ENCODE data around the gene TPCN2. TPM values are rescaled to one million over a fixed set of nuclear protein-coding genes. Genes with fewer than 3 reads are reported as not detected.

The TPCN2 gene
- total RNA-seq, 4 donors from 2014 or later, result 18.7 to 34.5 (median 24.7) TPM

DNA sequence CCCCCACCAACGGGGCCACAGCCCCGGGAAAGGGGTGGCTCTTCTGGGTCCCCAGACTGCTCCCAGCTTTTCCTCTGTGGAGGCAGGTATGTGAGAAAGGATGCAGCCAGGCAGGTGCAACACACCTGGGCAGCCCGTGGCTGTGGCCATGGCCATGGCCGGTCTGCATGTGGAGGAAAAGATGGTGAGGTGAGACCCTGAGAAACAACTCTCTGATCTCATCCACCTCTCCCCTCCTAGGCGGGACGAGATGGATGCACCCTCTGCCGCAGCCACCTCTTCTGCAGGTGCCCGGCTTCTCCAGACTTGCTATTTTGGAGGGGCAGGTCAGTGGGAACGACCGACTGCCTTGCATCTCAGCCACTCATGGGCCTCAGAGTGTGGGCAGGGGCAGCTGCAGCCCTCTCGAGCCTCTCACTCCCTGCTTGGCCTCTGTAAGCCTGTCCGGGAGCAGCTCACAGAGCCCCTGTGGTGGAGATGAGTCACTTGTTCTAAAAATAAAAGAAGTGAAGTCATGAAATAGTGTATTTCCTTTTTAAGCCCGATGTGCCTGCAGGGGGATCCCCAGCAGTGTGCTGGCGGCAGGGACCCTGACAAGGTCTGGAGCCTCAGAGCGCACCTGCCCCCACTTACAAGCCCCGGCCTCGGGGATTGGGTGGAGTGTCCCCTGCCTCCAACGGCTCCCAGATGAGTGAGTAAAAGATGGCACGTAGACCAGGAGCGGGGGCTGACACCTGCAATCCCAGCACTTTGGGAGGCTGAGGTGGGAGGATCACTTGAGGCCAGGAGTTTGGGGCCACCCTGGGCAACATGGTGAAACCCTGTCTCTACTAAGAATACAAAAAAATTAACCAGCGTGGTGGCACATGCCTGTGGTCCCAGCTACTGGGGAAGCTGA is 117.7 kb downstream of the TPCN2 start:
- no peak for DNase-seq (ENCODE audit: extremely low spot score)
- H3K36me3 ChIP-seq, result no peaks in the 10 kb centered on the region
- H3K4me1 ChIP-seq, result peaks cover 12 to 28% (median 22%) of the 10 kb centered on the region in 4 donors
- intact Hi-C loops (cut with DNase I), result no loop called here
- peaks cover 0 to 16% (median 2%) of the 10 kb centered on the region in 4 donors for H3K9me3 ChIP-seq
- peak overlapping the region; percentile 22 to 32 (median 30) for H3K4me3 ChIP-seq
- TF ChIP-seq POLR2AphosphoS5 (IDR thresholded peaks at IDR 0.05), result peak in 1 of 2 donors; percentile 51
- TF ChIP-seq, protein P1, sequence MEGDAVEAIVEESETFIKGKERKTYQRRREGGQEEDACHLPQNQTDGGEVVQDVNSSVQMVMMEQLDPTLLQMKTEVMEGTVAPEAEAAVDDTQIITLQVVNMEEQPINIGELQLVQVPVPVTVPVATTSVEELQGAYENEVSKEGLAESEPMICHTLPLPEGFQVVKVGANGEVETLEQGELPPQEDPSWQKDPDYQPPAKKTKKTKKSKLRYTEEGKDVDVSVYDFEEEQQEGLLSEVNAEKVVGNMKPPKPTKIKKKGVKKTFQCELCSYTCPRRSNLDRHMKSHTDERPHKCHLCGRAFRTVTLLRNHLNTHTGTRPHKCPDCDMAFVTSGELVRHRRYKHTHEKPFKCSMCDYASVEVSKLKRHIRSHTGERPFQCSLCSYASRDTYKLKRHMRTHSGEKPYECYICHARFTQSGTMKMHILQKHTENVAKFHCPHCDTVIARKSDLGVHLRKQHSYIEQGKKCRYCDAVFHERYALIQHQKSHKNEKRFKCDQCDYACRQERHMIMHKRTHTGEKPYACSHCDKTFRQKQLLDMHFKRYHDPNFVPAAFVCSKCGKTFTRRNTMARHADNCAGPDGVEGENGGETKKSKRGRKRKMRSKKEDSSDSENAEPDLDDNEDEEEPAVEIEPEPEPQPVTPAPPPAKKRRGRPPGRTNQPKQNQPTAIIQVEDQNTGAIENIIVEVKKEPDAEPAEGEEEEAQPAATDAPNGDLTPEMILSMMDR (IDR thresholded peaks at IDR 0.05), result peak in 1 of 3 experiments; percentile 15
- no peak for TF ChIP-seq POLR2A (IDR thresholded peaks at IDR 0.05; ENCODE audit: low read depth)
- no peak for TF ChIP-seq EP300 (IDR thresholded peaks at IDR 0.05)
- no peaks in the 10 kb centered on the region for H3K27me3 ChIP-seq
- peak overlapping the region; percentile 18 to 68 (median 38) for H3K27ac ChIP-seq (replicated peaks in 1 of 4)
- WGBS, result 14% methylated on average over 6 of the region's 21 CpGs

DNA sequence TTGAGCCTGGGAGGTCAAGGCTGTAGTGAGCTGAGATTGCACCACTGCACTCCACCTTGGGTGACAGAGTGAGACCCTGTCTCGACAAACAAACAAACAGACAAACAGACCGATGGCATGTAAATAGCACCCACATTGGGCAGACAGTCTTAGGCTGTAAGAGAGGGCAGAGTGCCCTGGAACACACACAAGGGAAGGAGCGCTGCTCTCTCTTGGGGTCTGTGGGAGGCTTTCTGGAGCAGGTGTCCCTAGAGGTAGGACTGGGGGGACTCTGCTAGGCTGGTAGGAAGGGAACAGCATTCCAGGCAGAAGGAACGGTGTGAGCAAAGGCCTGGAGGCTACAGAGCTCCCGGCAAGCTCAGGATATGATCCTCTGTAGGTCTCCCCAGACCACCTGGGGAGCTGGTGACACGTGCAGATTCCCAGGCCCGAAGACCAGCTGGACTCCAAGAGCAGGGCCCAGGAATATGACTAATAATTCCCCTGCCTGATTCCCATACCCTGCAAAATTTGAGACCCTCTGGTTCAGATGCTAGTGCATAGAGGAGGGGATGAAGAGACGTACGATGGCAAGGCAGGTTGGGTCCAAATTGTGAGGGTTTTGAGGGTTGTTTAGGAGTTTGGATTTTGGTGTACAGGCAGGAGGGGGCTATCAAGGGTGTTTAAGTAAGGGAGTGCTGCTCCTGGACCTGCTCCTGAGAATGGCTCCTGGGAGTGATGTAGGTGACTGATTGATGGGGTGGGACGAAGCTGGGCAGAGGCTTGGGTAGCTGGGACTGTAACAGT is 118.6 kb downstream of the TPCN2 start:
- no peak for TF ChIP-seq POLR2AphosphoS5 (IDR thresholded peaks at IDR 0.05)
- no peak for TF ChIP-seq POLR2A (IDR thresholded peaks at IDR 0.05; ENCODE audit: low read depth)
- TF ChIP-seq, protein P1 (IDR thresholded peaks at IDR 0.05), result no peak
- TF ChIP-seq EP300 (IDR thresholded peaks at IDR 0.05), result no peak
- H3K27ac ChIP-seq (replicated peaks in 1 of 4), result peak overlapping the region in 2 of 4 donors; percentile 49 to 68
- WGBS, result 86% methylated on average over 9 of the region's 10 CpGs

DNA sequence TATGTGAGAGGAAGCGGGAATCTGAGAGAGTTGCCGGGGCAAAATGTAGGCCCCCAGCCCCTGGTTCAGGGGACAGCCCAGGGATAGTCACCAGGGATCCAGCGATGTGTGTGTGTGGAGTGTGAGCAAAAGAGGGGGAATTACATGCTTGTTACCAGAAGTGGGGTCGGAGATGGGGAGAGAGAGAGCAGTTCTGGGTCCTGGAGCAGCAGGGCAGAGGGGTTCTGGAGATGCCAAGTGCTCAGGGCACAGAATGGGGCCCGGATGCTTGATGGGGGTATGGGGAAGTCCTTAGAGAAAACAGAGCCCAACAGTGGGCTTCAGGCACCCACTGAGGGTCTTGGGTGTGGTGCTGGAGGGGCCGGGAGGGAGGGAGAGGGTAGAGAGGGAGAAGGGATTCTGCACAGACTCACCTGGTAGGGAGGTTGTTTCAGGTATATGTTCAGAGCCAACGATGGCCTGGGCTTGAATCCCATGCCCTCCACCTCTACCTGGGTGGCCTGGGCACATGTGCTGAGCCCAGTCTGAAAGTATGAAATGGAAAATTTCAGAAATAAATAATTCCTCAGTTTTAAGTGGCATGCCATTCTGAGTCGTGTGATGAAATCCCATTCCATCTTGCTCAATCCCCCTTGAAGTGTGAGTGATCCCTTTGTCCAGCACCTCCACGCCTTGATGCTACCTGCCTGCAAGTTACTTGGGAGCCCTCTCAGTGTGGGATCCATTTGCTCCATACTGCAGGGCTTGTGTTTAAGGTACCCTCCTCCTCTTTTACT is 119.4 kb downstream of the TPCN2 start:
- H3K27me3 ChIP-seq, result no peaks in the 10 kb centered on the region
- no peak for TF ChIP-seq POLR2AphosphoS5 (IDR thresholded peaks at IDR 0.05)
- no peak for TF ChIP-seq POLR2A (IDR thresholded peaks at IDR 0.05; ENCODE audit: low read depth)
- TF ChIP-seq, protein P1 (IDR thresholded peaks at IDR 0.05), result no peak
- TF ChIP-seq EP300 (IDR thresholded peaks at IDR 0.05), result no peak
- WGBS, result 86% methylated on average over 8 of the region's 9 CpGs
- H3K4me3 ChIP-seq, result no peak overlapping the region
- no peaks in the 10 kb centered on the region for H3K36me3 ChIP-seq
- intact Hi-C loops (cut with DNase I), result no loop called here
- peaks cover 0 to 13% (median 2%) of the 10 kb centered on the region in 4 donors for H3K9me3 ChIP-seq
- DNase-seq (ENCODE audit: extremely low spot score), result no peak
- peaks cover 10 to 28% (median 22%) of the 10 kb centered on the region in 4 donors for H3K4me1 ChIP-seq
- no peak overlapping the region for H3K27ac ChIP-seq (replicated peaks in 1 of 4)

More for the DNA sequence above, 118.6 kb downstream of the TPCN2 start:
- H3K9me3 ChIP-seq, result peaks cover 0 to 16% (median 2%) of the 10 kb centered on the region in 4 donors
- H3K36me3 ChIP-seq, result no peaks in the 10 kb centered on the region
- peaks cover 10 to 28% (median 22%) of the 10 kb centered on the region in 4 donors for H3K4me1 ChIP-seq
- no peak for DNase-seq (ENCODE audit: extremely low spot score)
- intact Hi-C loops (cut with DNase I), result no loop called here
- no peaks in the 10 kb centered on the region for H3K27me3 ChIP-seq
- H3K4me3 ChIP-seq, result peak overlapping the region in 1 of 4 donors; percentile 32

DNA sequence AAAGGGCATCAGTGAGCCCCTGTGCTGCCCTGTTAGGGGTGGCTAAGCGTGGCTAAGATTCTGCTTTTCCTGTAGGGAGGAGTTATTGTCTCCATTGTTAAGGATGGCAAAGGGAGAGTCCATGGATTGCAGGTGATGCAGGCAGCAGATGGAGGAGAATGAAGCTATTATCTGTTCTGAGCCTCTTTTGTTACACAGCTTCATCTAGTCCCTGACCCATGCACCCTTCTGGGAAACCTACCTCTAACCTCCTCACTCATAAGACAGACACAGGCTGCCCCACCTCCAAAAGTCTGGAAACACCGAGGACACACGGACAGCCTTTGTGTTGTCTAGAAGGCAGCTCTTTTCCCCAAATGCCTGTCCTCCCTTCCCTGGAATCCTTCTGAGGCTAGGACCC is 120.7 kb downstream of the TPCN2 start:
- no peaks in the 10 kb centered on the region for H3K27me3 ChIP-seq
- 96% methylated on average over 3 of the region's 3 CpGs for WGBS

More for the DNA sequence above, 120.7 kb downstream of the TPCN2 start:
- Histone ChIP-seq H3K36me3 (no peaks in the 10 kb centered on the region), H3K9me3 (peaks cover 0 to 2% (median 0%) of the 10 kb centered on the region in 4 donors), H3K4me3 (no peak overlapping the region), H3K4me1 (peaks cover 10 to 28% (median 22%) of the 10 kb centered on the region in 4 donors), H3K27ac (replicated peaks in 1 of 4) (no peak overlapping the region)
- TF ChIP-seq EP300 (IDR thresholded peaks at IDR 0.05) (no peak), POLR2AphosphoS5 (IDR thresholded peaks at IDR 0.05) (no peak), POLR2A (IDR thresholded peaks at IDR 0.05; ENCODE audit: low read depth) (no peak)
- TF ChIP-seq, protein P1 (IDR thresholded peaks at IDR 0.05), result no peak
- no peak for DNase-seq (ENCODE audit: extremely low spot score)
- intact Hi-C loops (cut with DNase I), result no loop called here

Data from esophagus muscularis mucosa (tissue), 4 donors.